Heart left ventricle (tissue), 16 donors: ENCODE measurements around the gene IFT122. TPM values are rescaled to one million over a fixed set of nuclear protein-coding genes. Genes with fewer than 3 reads are reported as not detected.
A peak's percentile ranks its signal among the peaks of the same experiment; 100 is the strongest.

Experiments
- ATAC-seq, 4 donors: fragments of 200-7000 bp; cut with Tn5 transposase; one replicate each; pipeline ENCODE4 v1.9.1; 2020 to 2022; ENCODE audit warnings: moderate library complexity in 4 of 4, mild to moderate bottlenecking in 3 of 4, moderate number of reproducible peaks in 1 of 4
- DNase-seq, 5 donors: peaks; one replicate each; pipeline ENCODE4 v3.0.0-alpha.2; 2020
- H3K27ac ChIP-seq, 12 donors: fragments of 200-600 bp; sonication (generic) in 4 of 12; one replicate each; pipeline versions ENCODE4 v1.5.0 to v1.8.0; 2016 to 2022; ENCODE audit warnings: mild to moderate bottlenecking in 2 of 12
- H3K27me3 ChIP-seq, 9 donors: fragments of 200-600 bp; sonication (generic) in 2 of 9; one replicate each; pipeline versions ENCODE4 v1.5.1 to v1.8.0; 2016 to 2022; ENCODE audit warnings: mild to moderate bottlenecking in 3 of 9
- H3K36me3 ChIP-seq, 9 donors: fragments of 200-600 bp; sonication (generic) in 2 of 9; one replicate each; pipeline versions ENCODE4 v1.5.0 to v1.8.0; 2018 to 2022; ENCODE audit warnings: mild to moderate bottlenecking in 2 of 9
- H3K4me1 ChIP-seq, 12 donors: fragments of 200-600 bp; sonication (generic) in 4 of 12; one replicate each; pipeline versions ENCODE4 v1.5.0 to v1.8.0; 2016 to 2022; ENCODE audit warnings: mild to moderate bottlenecking in 3 of 12
- H3K4me3 ChIP-seq, 12 donors: fragments of 200-600 bp; sonication (generic) in 4 of 12; one replicate each; pipeline versions ENCODE4 v1.5.0 to v1.8.0; 2017 to 2022; ENCODE audit warnings: mild to moderate bottlenecking in 9 of 12, moderate library complexity in 4 of 12
- H3K9me3 ChIP-seq, 12 donors: fragments of 200-600 bp; sonication (generic) in 4 of 12; one replicate each; pipeline versions ENCODE4 v1.5.0 to v1.8.0; 2016 to 2022; ENCODE audit warnings: mild to moderate bottlenecking in 1 of 12
- POLR2A ChIP-seq, 2 donors: fragments of 450-650 bp; IDR thresholded peaks; one replicate each; pipeline ENCODE4 v1.6.1; 2017; ENCODE audit warnings: antibody characterized with exemption in 2 of 2, mild to moderate bottlenecking in 2 of 2, moderate library complexity in 2 of 2
- WGBS, 4 donors: extraction: QIAGEN DNeasy Blood & Tissue Kit in 2 of 4; methylation state at CpG; one replicate each; pipeline versions ENCODE4 v1.1.5 to v1.1.7; 2013 to 2018; 5-methylcytosine and 5-hydroxymethylcytosine counted together
- intact Hi-C, 10 donors: fragments of 100-400 bp; cut with DNase I; formaldehyde crosslinking; loops; one replicate each; pipeline versions ENCODE4 v1.11.1 to v1.14.2; 2022
- polyA plus RNA-seq, 2 donors: library from polyadenylated mRNA; stranded (reverse); fragments of 200-250 nt; gene quantifications; one replicate each; pipeline ENCODE4 v1.2.3, GENCODE V29; 2013
- total RNA-seq, 9 donors: library from RNA; depleted of rRNA in 2 of 9; stranded (reverse); fragments of >200 nt in 2 of 9; fragmentation: NEBNext Ultra II Directional in 3 of 9; extraction: Animal tissue kit (Norgen Biotek cat#: 25700) in 3 of 9; gene quantifications; one replicate each; pipeline versions ENCODE4 v1.1.0 to v1.2.4, GENCODE V29; 2016 to 2023
- TF ChIP-seq, protein P1 (sequence below), 12 donors: fragments of 200-600 bp; sonication (generic) in 4 of 12; IDR thresholded peaks; one replicate each; pipeline versions ENCODE4 v1.5.0 to v1.8.0; 2018 to 2022; ENCODE audit warnings: antibody characterized with exemption in 12 of 12, mild to moderate bottlenecking in 5 of 12
- donor health status: ischemic (EF 13 %, LVEDD 7.1; RV severe dilation, severe dysfunction).
- donor health status: healthy with polysubstance abuse.
- donor health status: DM: no; HTN: yes; CAD: no.
- donor health status: DM: no; HTN: no; CAD: no.
- donor health status: ischemic (EF 25% LVEDD 6.9; RV normal size, moderate dysfunction).
- donor health status: ischemic (EF 25% LVEDD 5.7; RV mildly dilated, moderate dysfunction).
- donor health status: healthy.
- donor health status: DM: yes; HTN: yes; CAD: no.
- donor health status: ischemic (EF 35%, LVEDD 5.7; RV mildly dilated, moderate dysfunction).
- donor health status: nonischemic (EF 11% LVEDD 7.7; RV severe dilation, severe dysfunction).
- donor health status: DM: yes; HTN: yes; CAD: no.
- donor health status: PGD.
- donor health status: ischemic (EF 29% LVEDD 5.4; RV normal size, mild dysfunction).
- donor health status: nonischemic (EF 23%, LVEDD 6.1; RV moderate dilation, normal function).

IFT122 gene
- total and polyA plus RNA-seq, 11 donors: 7.2 to 34.2 (median 16.6) TPM

DNA sequence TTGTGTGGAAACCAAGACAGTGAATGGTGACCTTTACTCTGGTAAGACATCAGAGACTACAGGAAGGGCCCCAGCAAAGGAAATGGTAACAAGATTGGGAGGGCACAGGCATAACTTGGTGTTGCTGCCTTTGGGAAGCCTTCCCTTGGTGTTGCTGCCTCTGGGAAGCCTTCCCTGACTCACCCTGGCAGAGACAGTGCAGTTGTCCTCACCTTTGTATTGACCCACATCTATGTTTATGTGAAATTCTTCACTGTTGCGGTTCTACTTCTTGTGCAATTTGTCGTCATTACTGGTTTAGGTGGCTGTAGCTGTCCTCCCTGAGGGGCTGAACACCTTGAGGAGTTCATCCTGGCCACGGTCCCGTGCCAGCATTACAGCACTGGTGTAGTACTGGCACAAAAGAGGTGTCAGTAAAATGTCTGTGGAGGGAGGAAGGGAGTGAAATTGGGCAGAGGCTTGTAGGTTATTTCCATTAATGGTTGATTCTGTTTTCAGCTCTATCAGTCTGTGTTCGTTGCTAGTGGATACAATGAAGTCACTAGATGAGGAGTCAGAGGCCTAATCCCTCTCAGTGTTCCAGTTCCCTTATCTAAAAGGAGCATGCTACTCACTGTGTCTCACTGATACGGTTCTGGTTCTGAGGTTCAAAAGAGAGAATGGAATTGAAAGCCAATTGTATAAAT, 21.6 kb downstream of the IFT122 start:
- peak; percentile 92 to 94 (median 94) for ATAC-seq
- peaks cover 0 to 18% (median 5%) of the 10 kb centered on the region in 12 donors for H3K4me1 ChIP-seq
- H3K27me3 ChIP-seq: no peaks in the 10 kb centered on the region
- TF ChIP-seq POLR2A (IDR thresholded peaks at IDR 0.05): peak in 1 of 2 donors; percentile 8
- TF ChIP-seq, protein P1, sequence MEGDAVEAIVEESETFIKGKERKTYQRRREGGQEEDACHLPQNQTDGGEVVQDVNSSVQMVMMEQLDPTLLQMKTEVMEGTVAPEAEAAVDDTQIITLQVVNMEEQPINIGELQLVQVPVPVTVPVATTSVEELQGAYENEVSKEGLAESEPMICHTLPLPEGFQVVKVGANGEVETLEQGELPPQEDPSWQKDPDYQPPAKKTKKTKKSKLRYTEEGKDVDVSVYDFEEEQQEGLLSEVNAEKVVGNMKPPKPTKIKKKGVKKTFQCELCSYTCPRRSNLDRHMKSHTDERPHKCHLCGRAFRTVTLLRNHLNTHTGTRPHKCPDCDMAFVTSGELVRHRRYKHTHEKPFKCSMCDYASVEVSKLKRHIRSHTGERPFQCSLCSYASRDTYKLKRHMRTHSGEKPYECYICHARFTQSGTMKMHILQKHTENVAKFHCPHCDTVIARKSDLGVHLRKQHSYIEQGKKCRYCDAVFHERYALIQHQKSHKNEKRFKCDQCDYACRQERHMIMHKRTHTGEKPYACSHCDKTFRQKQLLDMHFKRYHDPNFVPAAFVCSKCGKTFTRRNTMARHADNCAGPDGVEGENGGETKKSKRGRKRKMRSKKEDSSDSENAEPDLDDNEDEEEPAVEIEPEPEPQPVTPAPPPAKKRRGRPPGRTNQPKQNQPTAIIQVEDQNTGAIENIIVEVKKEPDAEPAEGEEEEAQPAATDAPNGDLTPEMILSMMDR (IDR thresholded peaks at IDR 0.05): no peak
- 49 to 60% (median 57%) methylated on average over 6 of the region's 6 CpGs for WGBS, 4 donors
- H3K27ac ChIP-seq: peak overlapping the region; percentile 6 to 94 (median 74)
- peak in 4 of 5 donors; percentile 15 to 87 (median 50) for DNase-seq
- intact Hi-C loops: loop anchor here in 1 of 10 donors (2.0 kb wide), 1 partner anchor 43 kb away; no protein-coding TSS in a partner anchor
- no peaks in the 10 kb centered on the region for H3K9me3 ChIP-seq
- no peak overlapping the region for H3K4me3 ChIP-seq
- H3K36me3 ChIP-seq: peaks cover 0 to 67% (median 26%) of the 10 kb centered on the region in 9 donors

DNA sequence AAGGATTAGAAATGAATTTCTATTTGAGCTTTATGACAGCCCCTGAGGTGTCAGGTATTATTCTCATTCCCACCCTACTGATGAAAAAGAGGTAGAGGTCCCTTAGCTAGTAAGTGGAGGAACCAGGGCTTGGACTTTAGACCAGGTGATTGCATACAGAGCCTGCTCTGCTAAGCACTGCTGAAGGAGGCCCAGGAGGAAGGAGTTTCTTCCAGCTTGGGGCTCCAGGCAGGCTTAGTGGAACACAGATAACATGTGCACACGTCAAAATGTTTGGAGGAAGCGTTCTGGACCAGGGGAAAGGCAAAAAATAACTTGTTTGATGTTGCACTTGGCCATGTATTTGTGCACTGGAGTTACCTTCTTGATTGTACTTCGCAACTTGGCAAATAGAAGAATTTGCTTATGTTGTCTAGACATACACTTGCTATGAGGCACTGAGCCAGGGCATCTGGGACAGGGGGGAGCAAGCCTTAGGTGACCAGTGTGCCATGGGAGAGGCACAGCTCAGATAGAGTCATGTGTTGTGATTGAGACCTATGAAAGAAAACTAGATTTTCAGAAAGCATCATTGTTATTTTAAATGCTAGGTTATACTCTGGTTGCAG, 22.4 kb downstream of the IFT122 start:
- Histone ChIP-seq H3K4me3 (no peak overlapping the region), H3K4me1 (peaks cover 0 to 18% (median 5%) of the 10 kb centered on the region in 12 donors), H3K9me3 (no peaks in the 10 kb centered on the region), H3K27me3 (no peaks in the 10 kb centered on the region), H3K27ac (peak overlapping the region in 11 of 12 donors; percentile 53 to 94 (median 74)), H3K36me3 (peaks cover 0 to 58% (median 30%) of the 10 kb centered on the region in 9 donors)
- intact Hi-C loops: loop anchor here in 1 of 10 donors (2.0 kb wide), 1 partner anchor 42 kb away; no protein-coding TSS in a partner anchor
- whole genome bisulfite sequencing, 4 donors: 51 to 62% (median 56%) methylated on average over 3 of the region's 3 CpGs
- TF ChIP-seq, protein P1 (IDR thresholded peaks at IDR 0.05): no peak
- TF ChIP-seq POLR2A (IDR thresholded peaks at IDR 0.05): no peak
- peak; percentile 74 to 84 (median 83) for ATAC-seq
- DNase-seq: peak in 1 of 5 donors; percentile 72

DNA sequence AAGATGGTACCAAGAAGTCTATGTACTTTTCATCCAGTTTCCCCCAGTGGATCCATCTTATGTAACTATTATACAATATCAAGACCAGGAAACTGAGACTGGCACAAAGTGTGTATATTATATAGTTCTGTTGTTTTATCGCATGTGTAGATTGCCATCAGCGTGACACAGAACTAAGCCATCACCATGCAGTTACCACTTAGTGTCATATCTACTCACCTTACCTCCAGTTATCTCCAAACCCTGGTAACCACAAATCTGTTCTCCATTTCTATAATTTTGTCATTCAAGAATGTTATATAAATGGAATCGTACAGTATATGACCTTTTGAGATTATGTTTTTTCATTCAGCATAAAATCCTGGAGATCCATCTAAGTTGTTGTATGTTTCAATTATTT, 23.1 kb downstream of the IFT122 start:
- ATAC-seq (no peak), DNase-seq (no peak)
- H3K27me3 ChIP-seq: no peaks in the 10 kb centered on the region
- H3K4me3 ChIP-seq: no peak overlapping the region
- TF ChIP-seq, protein P1 (IDR thresholded peaks at IDR 0.05): no peak
- TF ChIP-seq POLR2A (IDR thresholded peaks at IDR 0.05): no peak
- peaks cover 0 to 53% (median 30%) of the 10 kb centered on the region in 9 donors for H3K36me3 ChIP-seq
- peak overlapping the region in 4 of 12 donors; percentile 74 to 94 (median 86) for H3K27ac ChIP-seq
- intact Hi-C loops: loop anchor here in 1 of 10 donors (2.0 kb wide), 1 partner anchor 42 kb away; no protein-coding TSS in a partner anchor
- 95 to 97% (median 96%) methylated on average over 3 of the region's 3 CpGs for WGBS, 4 donors
- no peaks in the 10 kb centered on the region for H3K9me3 ChIP-seq
- H3K4me1 ChIP-seq: peaks cover 0 to 21% (median 5%) of the 10 kb centered on the region in 12 donors

DNA sequence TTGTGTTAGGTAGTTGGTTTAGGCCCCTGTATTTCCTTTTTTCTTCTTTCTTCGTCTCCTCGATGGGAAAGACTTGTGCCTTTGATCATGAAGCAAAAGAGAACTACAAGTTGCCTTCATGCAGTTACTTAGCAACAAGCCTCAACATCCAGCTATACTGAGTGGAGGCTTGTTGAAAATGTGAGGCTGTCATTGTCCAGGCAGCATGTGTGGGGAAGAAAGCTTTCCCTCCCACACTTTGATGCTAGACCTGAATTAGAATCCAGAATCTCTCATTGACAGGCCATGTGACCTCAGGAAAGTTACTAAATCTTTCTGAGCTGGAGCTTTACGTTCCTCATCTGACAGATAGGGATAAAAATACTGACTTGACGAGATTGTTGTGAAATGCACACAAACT, 23.7 kb downstream of the IFT122 start:
- peaks cover 0 to 27% (median 9%) of the 10 kb centered on the region in 12 donors for H3K4me1 ChIP-seq
- no peak overlapping the region for H3K4me3 ChIP-seq
- DNase-seq: no peak
- H3K36me3 ChIP-seq: peaks cover 0 to 50% (median 25%) of the 10 kb centered on the region in 9 donors
- intact Hi-C loops: loop anchor here in 1 of 10 donors (2.0 kb wide), 1 partner anchor 41 kb away; no protein-coding TSS in a partner anchor
- ATAC-seq: no peak
- peak overlapping the region in 1 of 12 donors; percentile 26 for H3K27ac ChIP-seq
- H3K9me3 ChIP-seq: no peaks in the 10 kb centered on the region
- TF ChIP-seq POLR2A (IDR thresholded peaks at IDR 0.05): no peak
- TF ChIP-seq, protein P1 (IDR thresholded peaks at IDR 0.05): no peak
- WGBS, 4 donors: 72 to 76% (median 74%) methylated on average over 4 of the region's 4 CpGs
- no peaks in the 10 kb centered on the region for H3K27me3 ChIP-seq
